C4-2B (cell line): ENCODE measurements around the gene POU2F1.

Source experiments
- ZFX ChIP-seq: fragments of 450-650 bp; IDR thresholded peaks from 2 replicates; pipeline ENCODE4 v1.6.1; 2017
- TF ChIP-seq, protein P1 (sequence below): fragments of 450-650 bp; conservative IDR thresholded peaks from 2 replicates; pipeline ENCODE4 v1.5.1; 2017; ENCODE audit warnings: mild to moderate bottlenecking

DNA sequence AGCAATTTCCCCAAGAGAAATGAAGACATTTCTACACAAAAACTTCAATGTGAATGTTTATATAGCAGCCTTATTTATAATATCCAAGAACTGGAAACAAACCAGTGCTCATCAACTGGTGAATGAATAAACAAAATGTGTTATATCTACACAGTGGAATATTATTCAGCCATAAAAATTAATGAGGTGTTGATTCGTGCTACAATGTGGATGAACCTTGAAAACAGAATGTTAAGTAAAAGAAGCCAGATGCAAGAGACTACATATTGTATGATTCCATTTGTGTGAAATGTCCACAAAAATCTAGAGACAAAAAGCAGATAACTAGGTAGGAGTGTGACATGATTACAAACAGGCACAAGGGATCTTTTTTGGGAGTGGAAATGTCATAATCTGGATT lies 187.7 kb downstream of the POU2F1 start:
- TF ChIP-seq, protein P1, sequence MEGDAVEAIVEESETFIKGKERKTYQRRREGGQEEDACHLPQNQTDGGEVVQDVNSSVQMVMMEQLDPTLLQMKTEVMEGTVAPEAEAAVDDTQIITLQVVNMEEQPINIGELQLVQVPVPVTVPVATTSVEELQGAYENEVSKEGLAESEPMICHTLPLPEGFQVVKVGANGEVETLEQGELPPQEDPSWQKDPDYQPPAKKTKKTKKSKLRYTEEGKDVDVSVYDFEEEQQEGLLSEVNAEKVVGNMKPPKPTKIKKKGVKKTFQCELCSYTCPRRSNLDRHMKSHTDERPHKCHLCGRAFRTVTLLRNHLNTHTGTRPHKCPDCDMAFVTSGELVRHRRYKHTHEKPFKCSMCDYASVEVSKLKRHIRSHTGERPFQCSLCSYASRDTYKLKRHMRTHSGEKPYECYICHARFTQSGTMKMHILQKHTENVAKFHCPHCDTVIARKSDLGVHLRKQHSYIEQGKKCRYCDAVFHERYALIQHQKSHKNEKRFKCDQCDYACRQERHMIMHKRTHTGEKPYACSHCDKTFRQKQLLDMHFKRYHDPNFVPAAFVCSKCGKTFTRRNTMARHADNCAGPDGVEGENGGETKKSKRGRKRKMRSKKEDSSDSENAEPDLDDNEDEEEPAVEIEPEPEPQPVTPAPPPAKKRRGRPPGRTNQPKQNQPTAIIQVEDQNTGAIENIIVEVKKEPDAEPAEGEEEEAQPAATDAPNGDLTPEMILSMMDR = no peak
- no peak for TF ChIP-seq ZFX
